Ascending aorta (tissue), 2 donors: Measurements from ENCODE around the gene LRP1B. TPM values are rescaled to one million over a fixed set of nuclear protein-coding genes. Genes with fewer than 3 reads are reported as not detected.

Experiments used
- DNase-seq, 2 donors: peaks; one replicate each; pipeline ENCODE4 v3.0.0-alpha.2; 2019; ENCODE audit warnings: low spot score in 2 of 2
- H3K27ac ChIP-seq, 2 donors: fragments of 200-600 bp; sonication (generic); one replicate each; pipeline ENCODE4 v1.5.1; 2016 to 2017; ENCODE audit warnings: mild to moderate bottlenecking in 1 of 2
- H3K27me3 ChIP-seq: fragments of 200-600 bp; sonication (generic); one replicate; pipeline ENCODE4 v1.5.1; 2017
- H3K36me3 ChIP-seq, 2 donors: fragments of 200-600 bp; sonication (generic); one replicate each; pipeline ENCODE4 v1.5.1; 2016
- H3K4me1 ChIP-seq, 2 donors: fragments of 200-600 bp; sonication (generic); one replicate each; pipeline ENCODE4 v1.5.1; 2016 to 2017; ENCODE audit warnings: mild to moderate bottlenecking in 1 of 2
- H3K4me3 ChIP-seq, 2 donors: fragments of 200-600 bp; sonication (generic); one replicate each; pipeline ENCODE4 v1.5.1; 2016 to 2017; ENCODE audit warnings: mild to moderate bottlenecking in 1 of 2
- H3K9me3 ChIP-seq, 2 donors: fragments of 200-600 bp; sonication (generic); one replicate each; pipeline ENCODE4 v1.5.1; 2016
- intact Hi-C: fragments of 100-400 bp; cut with DNase I; formaldehyde crosslinking; loops from one replicate; pipeline ENCODE4 v1.15.1; 2023
- total RNA-seq: library from RNA; depleted of rRNA; stranded (reverse); fragments of >200 nt; gene quantifications from one replicate; pipeline ENCODE4 v1.1.0, GENCODE V29; 2016
- TF ChIP-seq, protein P1 (sequence below), 3 experiments: fragments of 200-600 bp in 2 of 3; fragments of 450-650 bp in 1 of 3; sonication (generic) in 2 of 3; IDR thresholded peaks; one replicate each; pipeline ENCODE4 v1.5.1; 2016 to 2019; ENCODE audit warnings: antibody characterized with exemption in 3 of 3, mild to moderate bottlenecking in 1 of 3, moderate library complexity in 1 of 3

Gene LRP1B
- total RNA-seq, 1 donor from 2014 or later = not detected

DNA sequence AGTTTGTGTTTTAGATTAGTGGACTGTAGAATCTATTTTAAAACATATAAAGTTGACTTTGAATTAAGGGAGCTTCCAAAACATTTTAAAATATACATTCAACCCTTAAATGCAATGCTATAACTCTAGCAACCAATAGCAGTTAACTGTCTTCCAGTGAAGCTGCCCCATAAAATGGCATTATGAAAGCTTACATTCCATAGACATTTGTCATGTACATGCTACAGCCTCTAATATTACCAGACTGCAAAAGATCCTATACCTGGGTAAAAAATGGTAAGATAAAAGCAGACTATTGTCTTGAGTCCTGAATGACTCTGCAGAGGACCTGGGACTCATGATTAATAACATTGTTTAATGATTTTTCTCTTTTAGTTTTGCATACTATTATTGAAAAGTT, 489.4 kb downstream of the LRP1B start:
- Histone ChIP-seq H3K36me3 (no peaks in the 10 kb centered on the region), H3K4me1 (no peaks in the 10 kb centered on the region), H3K27me3 (no peaks in the 10 kb centered on the region), H3K9me3 (no peaks in the 10 kb centered on the region), H3K4me3 (no peak overlapping the region), H3K27ac (no peak overlapping the region)
- no peak for DNase-seq
- intact Hi-C loops = no loop called here
- TF ChIP-seq, protein P1, sequence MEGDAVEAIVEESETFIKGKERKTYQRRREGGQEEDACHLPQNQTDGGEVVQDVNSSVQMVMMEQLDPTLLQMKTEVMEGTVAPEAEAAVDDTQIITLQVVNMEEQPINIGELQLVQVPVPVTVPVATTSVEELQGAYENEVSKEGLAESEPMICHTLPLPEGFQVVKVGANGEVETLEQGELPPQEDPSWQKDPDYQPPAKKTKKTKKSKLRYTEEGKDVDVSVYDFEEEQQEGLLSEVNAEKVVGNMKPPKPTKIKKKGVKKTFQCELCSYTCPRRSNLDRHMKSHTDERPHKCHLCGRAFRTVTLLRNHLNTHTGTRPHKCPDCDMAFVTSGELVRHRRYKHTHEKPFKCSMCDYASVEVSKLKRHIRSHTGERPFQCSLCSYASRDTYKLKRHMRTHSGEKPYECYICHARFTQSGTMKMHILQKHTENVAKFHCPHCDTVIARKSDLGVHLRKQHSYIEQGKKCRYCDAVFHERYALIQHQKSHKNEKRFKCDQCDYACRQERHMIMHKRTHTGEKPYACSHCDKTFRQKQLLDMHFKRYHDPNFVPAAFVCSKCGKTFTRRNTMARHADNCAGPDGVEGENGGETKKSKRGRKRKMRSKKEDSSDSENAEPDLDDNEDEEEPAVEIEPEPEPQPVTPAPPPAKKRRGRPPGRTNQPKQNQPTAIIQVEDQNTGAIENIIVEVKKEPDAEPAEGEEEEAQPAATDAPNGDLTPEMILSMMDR (IDR thresholded peaks at IDR 0.05) = no peak

DNA sequence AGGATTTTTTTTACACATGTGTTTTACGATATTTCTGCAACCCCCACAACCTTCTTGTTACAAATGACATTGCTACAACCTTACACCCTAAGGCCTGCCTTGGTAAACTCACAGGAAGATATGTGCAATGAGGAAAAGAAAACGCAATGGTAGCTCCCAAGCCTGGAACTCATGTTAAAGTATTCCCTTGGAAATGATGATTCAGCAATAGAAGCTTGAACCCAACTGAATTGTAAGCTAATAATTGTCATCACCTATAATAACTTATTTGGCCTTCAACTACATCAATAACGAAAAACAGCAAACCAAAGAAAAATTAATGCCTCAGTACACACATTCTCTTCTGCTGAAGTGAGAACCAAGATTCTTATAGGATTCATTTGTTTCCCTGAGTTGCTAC, 491.0 kb downstream of the LRP1B start:
- Histone ChIP-seq H3K27ac (no peak overlapping the region), H3K4me1 (no peaks in the 10 kb centered on the region), H3K9me3 (no peaks in the 10 kb centered on the region), H3K4me3 (no peak overlapping the region), H3K27me3 (no peaks in the 10 kb centered on the region), H3K36me3 (no peaks in the 10 kb centered on the region)
- no peak for DNase-seq
- intact Hi-C loops = no loop called here
- TF ChIP-seq, protein P1 (IDR thresholded peaks at IDR 0.05) = no peak

DNA sequence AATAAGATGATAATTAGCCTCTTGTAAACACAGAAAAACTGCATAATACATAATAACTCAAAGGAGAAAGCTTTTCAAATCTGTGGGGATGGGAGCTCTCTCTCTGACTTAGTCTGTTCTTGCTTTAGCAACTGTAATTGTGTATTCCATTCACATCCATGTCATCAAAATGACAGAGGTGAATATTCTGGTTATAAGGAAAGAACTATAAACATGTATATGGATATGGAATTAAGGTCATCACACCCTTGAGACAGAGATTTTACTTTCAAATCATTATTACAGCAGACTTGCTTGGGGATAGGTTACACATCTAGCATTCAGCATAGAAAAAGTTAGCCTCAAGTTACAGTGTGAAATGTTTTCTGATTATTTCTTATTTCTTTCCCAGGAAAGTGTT, 497.7 kb downstream of the LRP1B start:
- H3K9me3 ChIP-seq = no peaks in the 10 kb centered on the region
- H3K27me3 ChIP-seq = no peaks in the 10 kb centered on the region
- TF ChIP-seq, protein P1 (IDR thresholded peaks at IDR 0.05) = no peak
- no peak overlapping the region for H3K27ac ChIP-seq
- H3K4me3 ChIP-seq = no peak overlapping the region
- DNase-seq = no peak
- intact Hi-C loops = no loop called here
- H3K36me3 ChIP-seq = no peaks in the 10 kb centered on the region
- H3K4me1 ChIP-seq = no peaks in the 10 kb centered on the region

DNA sequence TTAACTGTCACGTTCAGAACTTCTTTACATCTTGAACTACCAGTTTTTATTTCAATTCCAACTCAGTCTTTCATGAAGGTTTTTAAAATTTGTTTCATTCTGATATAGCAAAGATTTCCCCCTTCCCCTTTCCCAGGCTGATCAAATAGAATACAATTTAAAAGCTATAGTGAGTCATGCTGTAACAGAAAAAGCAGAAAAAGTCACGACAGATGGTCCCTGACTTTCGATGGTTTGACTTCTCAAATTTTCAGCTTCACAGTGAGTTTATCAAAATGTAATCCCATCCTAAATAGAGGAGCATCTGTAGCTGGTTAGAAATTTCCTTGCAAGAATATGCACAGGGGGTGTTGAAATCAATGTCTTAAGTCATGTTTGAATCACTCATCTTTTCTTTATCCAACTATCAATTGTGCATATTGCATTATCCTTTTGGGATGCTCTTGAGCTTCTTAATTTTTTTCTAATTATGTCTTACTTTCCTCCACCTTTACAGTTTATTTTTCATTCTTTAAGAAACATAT, 500.3 kb downstream of the LRP1B start:
- no peak for DNase-seq
- Histone ChIP-seq H3K4me3 (no peak overlapping the region), H3K9me3 (no peaks in the 10 kb centered on the region), H3K27ac (no peak overlapping the region), H3K27me3 (no peaks in the 10 kb centered on the region), H3K4me1 (no peaks in the 10 kb centered on the region), H3K36me3 (no peaks in the 10 kb centered on the region)
- TF ChIP-seq, protein P1 (IDR thresholded peaks at IDR 0.05) = no peak
- intact Hi-C loops = no loop called here

DNA sequence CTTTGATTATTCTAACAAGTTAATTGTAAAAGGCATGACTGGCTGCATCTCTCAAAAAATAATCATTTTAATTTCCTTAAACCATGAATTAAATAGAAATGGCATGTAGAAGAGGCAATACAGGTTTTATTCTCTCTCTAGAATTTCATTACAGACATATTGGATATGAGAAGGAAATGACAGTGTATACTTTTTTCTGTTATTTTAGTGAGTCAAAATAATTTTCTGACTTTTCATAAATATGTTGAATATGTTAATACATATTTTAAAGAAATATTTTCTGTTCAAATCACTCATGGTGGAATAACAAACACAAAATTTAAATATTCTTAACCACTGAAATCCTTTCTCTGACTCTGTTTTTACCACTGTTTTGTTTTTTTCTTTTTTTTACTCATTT, 510.4 kb downstream of the LRP1B start:
- TF ChIP-seq, protein P1 (IDR thresholded peaks at IDR 0.05) = no peak
- H3K4me3 ChIP-seq = no peak overlapping the region
- no peak for DNase-seq
- no peak overlapping the region for H3K27ac ChIP-seq
- no peaks in the 10 kb centered on the region for H3K9me3 ChIP-seq
- H3K36me3 ChIP-seq = no peaks in the 10 kb centered on the region
- no peaks in the 10 kb centered on the region for H3K4me1 ChIP-seq
- intact Hi-C loops = no loop called here
- H3K27me3 ChIP-seq = no peaks in the 10 kb centered on the region

DNA sequence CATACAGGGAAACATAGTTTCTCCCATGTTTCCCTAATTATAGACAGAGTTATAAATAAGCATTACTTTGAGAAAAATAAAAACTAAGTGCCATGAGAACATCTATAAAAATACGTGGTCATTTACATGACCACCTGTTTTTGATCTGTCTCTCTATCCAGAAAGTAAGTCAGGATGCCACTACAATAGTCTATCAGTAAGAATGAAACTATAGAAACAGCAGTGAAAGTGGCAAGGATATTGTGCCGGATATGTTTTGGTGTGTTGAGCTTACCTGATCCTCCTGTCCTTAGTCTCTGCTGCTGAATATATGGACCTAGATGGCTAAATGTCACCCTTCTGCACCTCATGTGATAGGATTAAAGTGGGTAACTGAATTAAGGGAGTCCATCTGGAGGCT, 512.4 kb downstream of the LRP1B start:
- Histone ChIP-seq H3K4me3 (no peak overlapping the region), H3K27ac (no peak overlapping the region), H3K36me3 (no peaks in the 10 kb centered on the region), H3K27me3 (no peaks in the 10 kb centered on the region), H3K9me3 (no peaks in the 10 kb centered on the region), H3K4me1 (no peaks in the 10 kb centered on the region)
- intact Hi-C loops = no loop called here
- TF ChIP-seq, protein P1 (IDR thresholded peaks at IDR 0.05) = no peak
- no peak for DNase-seq
